Measurements from ENCODE around the gene DDX51.

The DDX51 gene

GRCh38 chr12:132186208-132186856, 42.2 kb upstream of the DDX51 start:
- Histone ChIP-seq H3K4me1 (ENCODE audit: control insufficient read depth, insufficient read depth, low read length) (peaks cover 5% of the 10 kb centered on the region), H3K36me3 (ENCODE audit: control insufficient read depth, insufficient read depth, low read length, severe bottlenecking) (no peaks in the 10 kb centered on the region), H3K4me3 (ENCODE audit: low read length) (no peak overlapping the region), H3K9ac (ENCODE audit: low read length) (no peak overlapping the region), H3K27me3 (replicated peaks; ENCODE audit: control insufficient read depth, insufficient read depth, low read length) (peaks cover 34% of the 10 kb centered on the region), H3K9me3 (ENCODE audit: control insufficient read depth, low read length) (no peaks in the 10 kb centered on the region)
- no peak for DNase-seq (ENCODE audit: low read depth)

- H3K27me3 ChIP-seq (replicated peaks; ENCODE audit: control insufficient read depth, insufficient read depth, low read length) = peaks cover 37% of the 10 kb centered on the region
- H3K9ac ChIP-seq (ENCODE audit: low read length) = no peak overlapping the region
- no peaks in the 10 kb centered on the region for H3K9me3 ChIP-seq (ENCODE audit: control insufficient read depth, low read length)
- DNase-seq (ENCODE audit: low read depth) = no peak
- no peaks in the 10 kb centered on the region for H3K36me3 ChIP-seq (ENCODE audit: control insufficient read depth, insufficient read depth, low read length, severe bottlenecking)
- H3K4me1 ChIP-seq (ENCODE audit: control insufficient read depth, insufficient read depth, low read length) = peaks cover 5% of the 10 kb centered on the region
- no peak overlapping the region for H3K4me3 ChIP-seq (ENCODE audit: low read length)
Measured at GRCh38 chr12:132185705-132186104, 41.6 kb upstream of the DDX51 start.

- Histone ChIP-seq H3K4me3 (ENCODE audit: low read length) (no peak overlapping the region), H3K27me3 (replicated peaks; ENCODE audit: control insufficient read depth, insufficient read depth, low read length) (peaks cover 54% of the 10 kb centered on the region), H3K9ac (ENCODE audit: low read length) (no peak overlapping the region), H3K36me3 (ENCODE audit: control insufficient read depth, insufficient read depth, low read length, severe bottlenecking) (no peaks in the 10 kb centered on the region), H3K4me1 (ENCODE audit: control insufficient read depth, insufficient read depth, low read length) (no peaks in the 10 kb centered on the region), H3K9me3 (ENCODE audit: control insufficient read depth, low read length) (no peaks in the 10 kb centered on the region)
- no peak for DNase-seq (ENCODE audit: low read depth)
Measured at GRCh38 chr12:132182711-132183365, 38.7 kb upstream of the DDX51 start.

- Histone ChIP-seq H3K9ac (ENCODE audit: low read length) (no peak overlapping the region), H3K4me3 (ENCODE audit: low read length) (no peak overlapping the region), H3K36me3 (ENCODE audit: control insufficient read depth, insufficient read depth, low read length, severe bottlenecking) (no peaks in the 10 kb centered on the region), H3K9me3 (ENCODE audit: control insufficient read depth, low read length) (no peaks in the 10 kb centered on the region), H3K27me3 (replicated peaks; ENCODE audit: control insufficient read depth, insufficient read depth, low read length) (peaks cover 56% of the 10 kb centered on the region), H3K4me1 (ENCODE audit: control insufficient read depth, insufficient read depth, low read length) (no peaks in the 10 kb centered on the region)
- DNase-seq (ENCODE audit: low read depth) = no peak
Measured at GRCh38 chr12:132182206-132182710, 38.1 kb upstream of the DDX51 start.

GRCh38 chr12:132181570-132182200, 37.6 kb upstream of the DDX51 start:
- H3K4me1 ChIP-seq (ENCODE audit: control insufficient read depth, insufficient read depth, low read length) = no peaks in the 10 kb centered on the region
- no peaks in the 10 kb centered on the region for H3K36me3 ChIP-seq (ENCODE audit: control insufficient read depth, insufficient read depth, low read length, severe bottlenecking)
- H3K4me3 ChIP-seq (ENCODE audit: low read length) = no peak overlapping the region
- H3K9ac ChIP-seq (ENCODE audit: low read length) = no peak overlapping the region
- DNase-seq (ENCODE audit: low read depth) = no peak
- H3K9me3 ChIP-seq (ENCODE audit: control insufficient read depth, low read length) = no peaks in the 10 kb centered on the region
- H3K27me3 ChIP-seq (replicated peaks; ENCODE audit: control insufficient read depth, insufficient read depth, low read length) = peaks cover 62% of the 10 kb centered on the region

- Histone ChIP-seq H3K9ac (ENCODE audit: low read length) (no peak overlapping the region), H3K4me1 (ENCODE audit: control insufficient read depth, insufficient read depth, low read length) (no peaks in the 10 kb centered on the region), H3K9me3 (ENCODE audit: control insufficient read depth, low read length) (no peaks in the 10 kb centered on the region), H3K27me3 (replicated peaks; ENCODE audit: control insufficient read depth, insufficient read depth, low read length) (peaks cover 68% of the 10 kb centered on the region), H3K4me3 (ENCODE audit: low read length) (no peak overlapping the region), H3K36me3 (ENCODE audit: control insufficient read depth, insufficient read depth, low read length, severe bottlenecking) (no peaks in the 10 kb centered on the region)
- no peak for DNase-seq (ENCODE audit: low read depth)
Measured at GRCh38 chr12:132180648-132181546, 36.8 kb upstream of the DDX51 start.

GRCh38 chr12:132179431-132180362, 35.6 kb upstream of the DDX51 start:
- Histone ChIP-seq H3K4me1 (ENCODE audit: control insufficient read depth, insufficient read depth, low read length) (no peaks in the 10 kb centered on the region), H3K9ac (ENCODE audit: low read length) (no peak overlapping the region), H3K27me3 (replicated peaks; ENCODE audit: control insufficient read depth, insufficient read depth, low read length) (peaks cover 71% of the 10 kb centered on the region), H3K4me3 (ENCODE audit: low read length) (no peak overlapping the region), H3K36me3 (ENCODE audit: control insufficient read depth, insufficient read depth, low read length, severe bottlenecking) (no peaks in the 10 kb centered on the region), H3K9me3 (ENCODE audit: control insufficient read depth, low read length) (no peaks in the 10 kb centered on the region)
- DNase-seq (ENCODE audit: low read depth) = no peak

GRCh38 chr12:132178801-132179401, 34.8 kb upstream of the DDX51 start:
- Histone ChIP-seq H3K4me3 (ENCODE audit: low read length) (no peak overlapping the region), H3K4me1 (ENCODE audit: control insufficient read depth, insufficient read depth, low read length) (no peaks in the 10 kb centered on the region), H3K36me3 (ENCODE audit: control insufficient read depth, insufficient read depth, low read length, severe bottlenecking) (no peaks in the 10 kb centered on the region), H3K27me3 (replicated peaks; ENCODE audit: control insufficient read depth, insufficient read depth, low read length) (peaks cover 74% of the 10 kb centered on the region), H3K9me3 (ENCODE audit: control insufficient read depth, low read length) (no peaks in the 10 kb centered on the region), H3K9ac (ENCODE audit: low read length) (no peak overlapping the region)
- no peak for DNase-seq (ENCODE audit: low read depth)

- Histone ChIP-seq H3K27me3 (replicated peaks; ENCODE audit: control insufficient read depth, insufficient read depth, low read length) (peaks cover 70% of the 10 kb centered on the region), H3K4me1 (ENCODE audit: control insufficient read depth, insufficient read depth, low read length) (no peaks in the 10 kb centered on the region), H3K36me3 (ENCODE audit: control insufficient read depth, insufficient read depth, low read length, severe bottlenecking) (no peaks in the 10 kb centered on the region), H3K9ac (ENCODE audit: low read length) (no peak overlapping the region), H3K9me3 (ENCODE audit: control insufficient read depth, low read length) (no peaks in the 10 kb centered on the region), H3K4me3 (ENCODE audit: low read length) (no peak overlapping the region)
- no peak for DNase-seq (ENCODE audit: low read depth)
Measured at GRCh38 chr12:132178316-132178715, 34.2 kb upstream of the DDX51 start.

Measured in adipocyte (in vitro differentiated cells).